IMR-90 (cell line): ENCODE results near the gene C11orf65. TPM values are rescaled to one million over a fixed set of nuclear protein-coding genes. Genes with fewer than 3 reads are reported as not detected.

Experiments used
- ATAC-seq: fragments of 200-7000 bp; cut with Tn5 transposase; 2 replicates; pipeline ENCODE4 v1.9.1; 2020; ENCODE audit warnings: low read depth, mild to moderate bottlenecking, moderate library complexity
- BruUV-seq: library from RNA; stranded (reverse); fragments of 400-500 nt; replicated peaks from 2 replicates; lab custom pipeline; 2021; lab: Mats Ljungman, UMichigan
- CTCF ChIA-PET: fragments of 300-600 bp; formaldehyde crosslinking; extraction: SDS; loops from one replicate; lab custom pipeline; 2021; ENCODE audit warnings: antibody characterized with exemption; lab: Yijun Ruan, JAX
- POLR2A ChIA-PET: fragments of 300-600 bp; sonication (Branson Sonifier 250); formaldehyde crosslinking; loops from one replicate; lab custom pipeline; 2022; ENCODE audit warnings: antibody characterized with exemption; ENCODE audit not compliant: unreplicated experiment; lab: Charles Lee
- DNase-seq: peaks from one replicate; pipeline ENCODE4 v3.0.0; 2013
- H2AFZ ChIP-seq: replicated peaks from 2 replicates; pipeline ENCODE3; 2013; ENCODE audit warnings: low read length, mild to moderate bottlenecking; ENCODE audit not compliant: poor library complexity
- H2AK5ac ChIP-seq: 2 replicates; pipeline ENCODE4 v1.6.1; 2013; ENCODE audit warnings: low read depth, low read length, inconsistent platforms
- H2AK9ac ChIP-seq: replicated peaks from 2 replicates; pipeline ENCODE3; 2013; ENCODE audit warnings: mild to moderate bottlenecking, low read depth, low read length, moderate library complexity; ENCODE audit not compliant: poor library complexity
- H2BK120ac ChIP-seq: 2 replicates; pipeline ENCODE4 v1.6.1; 2013; ENCODE audit warnings: low read depth, low read length, inconsistent platforms
- H2BK15ac ChIP-seq: 3 replicates; pipeline ENCODE4 v1.6.1; 2013; ENCODE audit warnings: low read depth, low read length, inconsistent platforms
- H2BK20ac ChIP-seq: 2 replicates; pipeline ENCODE4 v1.6.1; 2013; ENCODE audit warnings: low read depth, mild to moderate bottlenecking, inconsistent platforms, low read length, moderate library complexity
- H2BK5ac ChIP-seq: 2 replicates; pipeline ENCODE4 v1.6.1; 2013; ENCODE audit warnings: mild to moderate bottlenecking, low read depth, low read length, inconsistent platforms; ENCODE audit not compliant: poor library complexity, severe bottlenecking
- H3K14ac ChIP-seq: replicated peaks from 2 replicates; pipeline ENCODE4 v1.6.1; 2013; ENCODE audit warnings: low read depth, low read length, inconsistent platforms
- H3K18ac ChIP-seq: 2 replicates; pipeline ENCODE4 v1.6.1; 2013; ENCODE audit warnings: low read depth, low read length, control low read depth
- H3K23ac ChIP-seq: 2 replicates; pipeline ENCODE4 v1.6.1; 2013; ENCODE audit warnings: low read depth, low read length, inconsistent platforms
- H3K27ac ChIP-seq: 2 replicates; pipeline ENCODE4 v1.5.1; 2013; ENCODE audit warnings: mild to moderate bottlenecking, control low read depth, low read length; ENCODE audit not compliant: insufficient read depth
- H3K27me3 ChIP-seq: 2 replicates; pipeline ENCODE4 v1.6.1; 2013; ENCODE audit warnings: low read length; ENCODE audit not compliant: control insufficient read depth, insufficient read depth
- H3K36me3 ChIP-seq: 2 replicates; pipeline ENCODE4 v1.6.1; 2013; ENCODE audit warnings: low read length, mixed read lengths; ENCODE audit not compliant: control insufficient read depth, insufficient read depth
- H3K4ac ChIP-seq: 2 replicates; pipeline ENCODE4 v1.6.1; 2013; ENCODE audit warnings: low read depth, low read length, inconsistent platforms
- H3K4me1 ChIP-seq: 2 replicates; pipeline ENCODE4 v1.6.1; 2013; ENCODE audit warnings: low read length, mixed read lengths; ENCODE audit not compliant: control insufficient read depth, insufficient read depth
- H3K4me2 ChIP-seq: 2 replicates; pipeline ENCODE4 v1.6.1; 2013; ENCODE audit warnings: low read depth, mild to moderate bottlenecking, control low read depth, low read length, moderate library complexity
- H3K4me3 ChIP-seq: 2 replicates; pipeline ENCODE4 v1.5.1; 2013; ENCODE audit warnings: low read depth, mild to moderate bottlenecking, control low read depth, low read length, moderate library complexity; ENCODE audit not compliant: insufficient read depth
- H3K56ac ChIP-seq: 2 replicates; pipeline ENCODE4 v1.6.1; 2013; ENCODE audit warnings: low read length, inconsistent platforms; ENCODE audit not compliant: insufficient read depth; ENCODE audit errors: extremely low read depth
- H3K79me1 ChIP-seq, 2 experiments: 2 replicates each; pipeline ENCODE4 v1.6.1; 2013; ENCODE audit warnings: low read length in 2 of 2, inconsistent platforms in 1 of 2, low read depth in 1 of 2
- H3K9ac ChIP-seq: 2 replicates; pipeline ENCODE4 v1.6.1; 2013; ENCODE audit warnings: low read depth, low read length, control low read depth
- H3K9me1 ChIP-seq: 2 replicates; pipeline ENCODE4 v1.6.1; 2013; ENCODE audit warnings: low read length, inconsistent platforms; ENCODE audit not compliant: insufficient read depth
- H3K9me3 ChIP-seq: 2 replicates; pipeline ENCODE4 v1.6.1; 2013; ENCODE audit warnings: low read length; ENCODE audit not compliant: control insufficient read depth, insufficient read depth
- H4K20me1 ChIP-seq: 2 replicates; pipeline ENCODE4 v1.6.1; 2013; ENCODE audit warnings: low read length, inconsistent platforms; ENCODE audit not compliant: insufficient read depth
- H4K5ac ChIP-seq: 2 replicates; pipeline ENCODE4 v1.6.1; 2013; ENCODE audit warnings: mild to moderate bottlenecking, low read depth, low read length, control low read depth
- H4K8ac ChIP-seq, 2 experiments: 2 replicates each; pipeline ENCODE4 v1.6.1; 2013; ENCODE audit warnings: low read depth in 2 of 2, low read length in 2 of 2, control low read depth in 1 of 2, inconsistent platforms in 1 of 2
- H4K91ac ChIP-seq: 2 replicates; pipeline ENCODE4 v1.6.1; 2013; ENCODE audit warnings: low read depth, low read length, inconsistent platforms; ENCODE audit not compliant: insufficient read depth
- BHLHE40 ChIP-seq: fragments of 150-350 bp; IDR thresholded peaks from 2 replicates; pipeline ENCODE4 v1.6.1; 2016; ENCODE audit warnings: mild to moderate bottlenecking, low read depth, low read length
- NFE2L2 ChIP-seq: fragments of 150-350 bp; IDR thresholded peaks from 2 replicates; pipeline ENCODE4 v1.6.1; 2016; ENCODE audit warnings: low read depth, mild to moderate bottlenecking, low read length
- SMC3 ChIP-seq: fragments of 150-350 bp; IDR thresholded peaks from 2 replicates; pipeline ENCODE4 v1.6.1; 2016; ENCODE audit warnings: low read depth, mild to moderate bottlenecking, antibody characterized with exemption, low read length, moderate library complexity
- USF2 ChIP-seq: fragments of 150-350 bp; IDR thresholded peaks from 2 replicates; pipeline ENCODE4 v1.6.1; 2017; ENCODE audit warnings: mild to moderate bottlenecking, antibody characterized with exemption, low read length, low read depth
- WGBS, 2 experiments: methylation state at CpG; one replicate each; pipeline versions ENCODE4 v1.1.5 to v1.1.7; 2013; ENCODE audit warnings: missing lambda C conversion rate in 2 of 2; ENCODE audit not compliant: insufficient read length in 1 of 2; ENCODE audit errors: extremely low coverage in 2 of 2; 5-methylcytosine and 5-hydroxymethylcytosine counted together
- dilution Hi-C: fragments of 300-500 bp; cut with HindIII; formaldehyde crosslinking; loops from one replicate; pipeline ENCODE4 v1.14.3; 2018; ENCODE audit warnings: low sequenced_read_pairs; ENCODE audit not compliant: unreplicated experiment
- in situ Hi-C: fragments of 300-500 bp; cut with MboI; formaldehyde crosslinking; loops from 3 replicates; pipeline ENCODE4 v1.14.3; 2019; ENCODE audit warnings: low sequenced_read_pairs, inconsistent platforms, mixed read lengths
- intact Hi-C: fragments of 100-400 bp; cut with micrococcal nuclease; formaldehyde crosslinking; loops from 2 replicates; pipeline ENCODE4 v1.10.0; 2022
- polyA plus RNA-seq, 3 experiments: library from polyadenylated mRNA; depleted of rRNA; stranded (reverse); fragments of >200 nt; gene quantifications; 2 replicates each; pipeline ENCODE4 v1.2.3, GENCODE V29; 2012; ENCODE audit warnings: low replicate concordance in 1 of 3
- total RNA-seq: library from RNA; depleted of rRNA; stranded (reverse); fragments of >200 nt; gene quantifications from 2 replicates; pipeline ENCODE4 v1.2.3, GENCODE V29; 2012

C11orf65 gene
- total and polyA plus RNA-seq, 2 of the 4 experiments (the other 2 are of a cell fraction), result 0.12 to 0.18 TPM

DNA sequence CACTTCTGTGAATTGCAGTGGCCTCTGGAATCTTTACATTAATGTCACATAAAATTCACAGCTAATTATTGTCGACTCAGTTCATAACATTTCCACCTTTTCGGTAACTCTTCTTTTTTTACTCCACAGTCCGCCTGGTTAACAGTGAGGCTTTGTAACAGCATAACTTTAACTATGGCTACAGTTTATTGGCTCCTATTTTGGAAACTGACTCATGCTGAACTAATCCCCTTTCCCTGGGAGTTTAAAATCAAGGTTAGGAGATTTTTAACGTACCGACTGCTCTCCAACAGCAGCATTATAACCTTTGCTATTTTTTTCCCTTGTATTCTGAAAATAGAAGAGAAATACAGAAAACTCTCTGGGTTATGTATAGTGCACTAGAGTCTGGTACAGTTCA, 34.1 kb upstream of the C11orf65 start:
- in situ Hi-C loops (no loop called here), dilution Hi-C loops (no loop called here), intact Hi-C loops (no loop called here)
- no peak overlapping the region for H3K18ac ChIP-seq
- H4K8ac ChIP-seq, result no peak overlapping the region
- WGBS, 2 experiments, result no CpG with 5 or more reads among the region's 5 CpGs
- no peak overlapping the region for H3K9ac ChIP-seq
- no peak for TF ChIP-seq NFE2L2
- no peak for TF ChIP-seq SMC3
- no peak for TF ChIP-seq BHLHE40
- TF ChIP-seq USF2, result no peak
- H3K9me1 ChIP-seq, result no peaks in the 10 kb centered on the region
- peaks cover 5 to 16% of the 10 kb centered on the region in 2 experiments; a peak in 2 of 4 replicates for H3K79me1 ChIP-seq
- H2AFZ ChIP-seq, result no peak overlapping the region
- H3K27ac ChIP-seq, result no peak overlapping the region
- no peaks in the 10 kb centered on the region for H4K20me1 ChIP-seq
- no TSS peak for BruUV-seq
- no peak overlapping the region for H3K23ac ChIP-seq
- H3K4ac ChIP-seq, result no peak overlapping the region
- no peak overlapping the region for H4K5ac ChIP-seq
- H4K91ac ChIP-seq, result no peak overlapping the region
- H3K4me2 ChIP-seq, result no peak overlapping the region
- H3K56ac ChIP-seq, result no peak overlapping the region
- H3K9me3 ChIP-seq, result no peaks in the 10 kb centered on the region
- DNase-seq (peak; percentile 26), ATAC-seq (no peak)
- H3K27me3 ChIP-seq, result no peaks in the 10 kb centered on the region
- no peak overlapping the region for H2BK5ac ChIP-seq
- H3K4me3 ChIP-seq, result no peak overlapping the region
- no peak overlapping the region for H2BK20ac ChIP-seq
- no peak overlapping the region for H2BK120ac ChIP-seq
- H2AK9ac ChIP-seq, result no peak overlapping the region
- no peak overlapping the region for H2AK5ac ChIP-seq
- CTCF ChIA-PET, result no interaction called here
- H2BK15ac ChIP-seq, result no peak overlapping the region
- no peaks in the 10 kb centered on the region for H3K36me3 ChIP-seq
- H3K14ac ChIP-seq, result no peak overlapping the region
- peaks cover 3% of the 10 kb centered on the region for H3K4me1 ChIP-seq
- POLR2A ChIA-PET, result no interaction called here
